HCT116 (cell line): ENCODE measurements around the gene MMS22L.

ENCODE experiments used
- CTCF ChIP-seq, 3 experiments: fragments of 200-600 bp in 1 of 3; sonication (generic) in 1 of 3; IDR thresholded peaks in 2 of 3; conservative IDR thresholded peaks in 1 of 3; 2 replicates each; pipeline ENCODE4 v1.5.1; 2012 to 2017; ENCODE audit warnings: low read depth in 2 of 3, low read length in 2 of 3, antibody characterized with exemption in 1 of 3, borderline replicate concordance in 1 of 3, control low read depth in 1 of 3, mild to moderate bottlenecking in 1 of 3, mixed read lengths in 1 of 3, mixed run types in 1 of 3, moderate library complexity in 1 of 3; ENCODE audit not compliant: insufficient read depth in 1 of 3
- EGR1 ChIP-seq: IDR thresholded peaks from 2 replicates; pipeline ENCODE4 v1.6.1; 2012; ENCODE audit warnings: low read depth
- EZH2 ChIP-seq: fragments of 200-600 bp; sonication (generic); IDR thresholded peaks from 2 replicates; pipeline ENCODE4 v1.6.1; 2017; ENCODE audit warnings: antibody characterized with exemption, mixed run types
- RAD21 ChIP-seq: IDR thresholded peaks from 2 replicates; pipeline ENCODE4 v1.6.1; 2012; ENCODE audit warnings: low read depth, mild to moderate bottlenecking
- YY1 ChIP-seq: IDR thresholded peaks from 2 replicates; pipeline ENCODE4 v1.6.1; 2011; ENCODE audit warnings: low read length, low read depth, moderate library complexity, mild to moderate bottlenecking; ENCODE audit not compliant: insufficient replicate concordance; ENCODE audit errors: extremely low read depth

- TF ChIP-seq CTCF (IDR thresholded peaks at IDR 0.05 in 2 of 3, conservative IDR thresholded peaks at IDR 0.05 in 1 of 3; ENCODE audit: borderline replicate concordance in 1 of 3, insufficient read depth in 1 of 3, low read depth in 2 of 3, low read length in 2 of 3), result no peak
- no peak for TF ChIP-seq EZH2
- no peak for TF ChIP-seq EGR1
- TF ChIP-seq YY1, result no peak
- no peak for TF ChIP-seq RAD21
These were observed 10.2 kb upstream of the MMS22L start for GRCh38 chr6:97293198-97293696.
